H1 (cell line): ENCODE measurements around the gene DCAF4L1.

Experiments used
- CEBPB ChIP-seq: IDR thresholded peaks from 2 replicates; pipeline ENCODE4 v1.6.1; 2012; ENCODE audit warnings: low read depth, low read length
- POLR2AphosphoS5 ChIP-seq: IDR thresholded peaks from 2 replicates; pipeline ENCODE4 v1.6.1; 2011; ENCODE audit warnings: low read depth, low read length
- RAD21 ChIP-seq, 2 experiments: IDR thresholded peaks in 1 of 2; conservative IDR thresholded peaks in 1 of 2; 2 replicates each; pipeline ENCODE4 v1.6.1; 2011; ENCODE audit warnings: low read depth in 2 of 2, low read length in 2 of 2, improper control_type of control experiment in 1 of 2, inconsistent platforms in 1 of 2, mild to moderate bottlenecking in 1 of 2, moderate library complexity in 1 of 2

GRCh38 chr4:41933997-41934503, 47.5 kb upstream of the DCAF4L1 start:
- TF ChIP-seq CEBPB (no peak), RAD21 (IDR thresholded peaks at IDR 0.05 in 1 of 2, conservative IDR thresholded peaks at IDR 0.05 in 1 of 2; ENCODE audit: low read depth in 2 of 2, low read length in 2 of 2) (no peak), POLR2AphosphoS5 (no peak)
